ENCODE results near the gene HAL. TPM values are rescaled to one million over a fixed set of nuclear protein-coding genes. Genes with fewer than 3 reads are reported as not detected.
A peak's percentile ranks its signal among the peaks of the same experiment; 100 is the strongest.

HAL gene
- total RNA-seq, 1 donor from 2014 or later = 7.3 TPM

GRCh38 chr12:96025518-96025917 is 29.4 kb upstream of the HAL start:
- Histone ChIP-seq H3K27ac (no peak overlapping the region), H3K27me3 (ENCODE audit: low read depth) (no peaks in the 10 kb centered on the region), H3K9me3 (no peaks in the 10 kb centered on the region), H3K4me1 (peaks cover 33% of the 10 kb centered on the region), H3K4me3 (no peak overlapping the region), H3K36me3 (peaks cover 79% of the 10 kb centered on the region)
- ATAC-seq (no peak), DNase-seq (no peak)
- no peak for TF ChIP-seq CTCF (IDR thresholded peaks at IDR 0.05)
- intact Hi-C loops (cut with DNase I) = no loop called here

- intact Hi-C loops (cut with DNase I) = no loop called here
- ATAC-seq = peak; percentile 35 to 59
- Histone ChIP-seq H3K4me3 (no peak overlapping the region), H3K36me3 (peaks cover 95% of the 10 kb centered on the region), H3K9me3 (no peaks in the 10 kb centered on the region), H3K27ac (peak overlapping the region; percentile 0), H3K27me3 (ENCODE audit: low read depth) (no peaks in the 10 kb centered on the region), H3K4me1 (peaks cover 17% of the 10 kb centered on the region)
- no peak for DNase-seq
- TF ChIP-seq CTCF (IDR thresholded peaks at IDR 0.05) = no peak
Measured at GRCh38 chr12:96020314-96021003, 24.3 kb upstream of the HAL start.

- no peak overlapping the region for H3K27ac ChIP-seq
- H3K4me1 ChIP-seq = peaks cover 1% of the 10 kb centered on the region
- no peak for DNase-seq
- H3K27me3 ChIP-seq (ENCODE audit: low read depth) = no peaks in the 10 kb centered on the region
- peaks cover 96% of the 10 kb centered on the region for H3K36me3 ChIP-seq
- H3K9me3 ChIP-seq = no peaks in the 10 kb centered on the region
- TF ChIP-seq CTCF (IDR thresholded peaks at IDR 0.05) = peak; percentile 33
- no peak overlapping the region for H3K4me3 ChIP-seq
- peak in 1 of 2 donors; percentile 74 for ATAC-seq
- intact Hi-C loops (cut with DNase I) = no loop called here
Measured at GRCh38 chr12:96015672-96016071, 19.5 kb upstream of the HAL start.

- Histone ChIP-seq H3K4me1 (no peaks in the 10 kb centered on the region), H3K27me3 (ENCODE audit: low read depth) (no peaks in the 10 kb centered on the region), H3K9me3 (no peaks in the 10 kb centered on the region), H3K4me3 (no peak overlapping the region), H3K36me3 (peaks cover 97% of the 10 kb centered on the region), H3K27ac (no peak overlapping the region)
- no peak for DNase-seq
- TF ChIP-seq CTCF (IDR thresholded peaks at IDR 0.05) = no peak
- no peak for ATAC-seq
- intact Hi-C loops (cut with DNase I) = no loop called here
Measured at GRCh38 chr12:96014943-96015599, 18.9 kb upstream of the HAL start.

- Histone ChIP-seq H3K9me3 (no peaks in the 10 kb centered on the region), H3K4me1 (no peaks in the 10 kb centered on the region), H3K27me3 (ENCODE audit: low read depth) (no peaks in the 10 kb centered on the region), H3K36me3 (peaks cover 98% of the 10 kb centered on the region), H3K4me3 (no peak overlapping the region), H3K27ac (no peak overlapping the region)
- no peak for DNase-seq
- no peak for ATAC-seq
- intact Hi-C loops (cut with DNase I) = no loop called here
- TF ChIP-seq CTCF (IDR thresholded peaks at IDR 0.05) = no peak
Measured at GRCh38 chr12:96007729-96008128, 11.6 kb upstream of the HAL start.

All from lower lobe of right lung (tissue), 2 donors.